ENCODE results near the gene ZNF346. TPM values are rescaled to one million over a fixed set of nuclear protein-coding genes. Genes with fewer than 3 reads are reported as not detected.
A peak's percentile ranks its signal among the peaks of the same experiment; 100 is the strongest.

ZNF346 gene
- total and polyA plus RNA-seq, 2 of the 13 experiments (the other 11 are each of a cell fraction or from before 2014, with no cell fraction given), result 8.6 to 19.4 TPM

GRCh38 chr5:177003649-177004048 lies 18.8 kb upstream of the ZNF346 start:
- Histone ChIP-seq H3K36me3 (replicated peaks in 1 of 2; ENCODE audit: control insufficient read depth in 1 of 2, insufficient read depth in 2 of 2, low read length in 2 of 2) (no peaks in the 10 kb centered on the region), H3K4me2 (ENCODE audit: low read depth, low read length) (peak overlapping the region; percentile 83), H3K9ac (ENCODE audit: insufficient read depth, low read depth, low read length) (no peak overlapping the region), H3K27ac (ENCODE audit: extremely low read length, insufficient read depth, low read length) (no peak overlapping the region), H3K9me3 (ENCODE audit: low read length) (no peaks in the 10 kb centered on the region), H4K20me1 (ENCODE audit: insufficient read depth, low read length) (peaks cover 26% of the 10 kb centered on the region), H3K79me2 (ENCODE audit: insufficient read depth, low read length) (peaks cover 79% of the 10 kb centered on the region), H2AFZ (ENCODE audit: low read length) (no peak overlapping the region), H3K4me3 (replicated peaks in 1 of 3; ENCODE audit: insufficient read depth in 1 of 3, low read depth in 2 of 3, low read length in 3 of 3) (no peak overlapping the region), H3K27me3 (ENCODE audit: control insufficient read depth in 1 of 2, insufficient read depth in 2 of 2, low read length in 2 of 2) (no peaks in the 10 kb centered on the region), H3K4me1 (ENCODE audit: insufficient read depth, low read length) (peaks cover 24% of the 10 kb centered on the region)
- intact Hi-C loops (cut with micrococcal nuclease; ENCODE audit: unreplicated experiment) (no loop called here), in situ Hi-C loops (cut with HindIII; ENCODE audit: extremely low pct_ligation_motif_present, low pct_unique_long_range_greater_than_20kb) (no loop called here)
- ChIA-PET POLR2A (no interaction called here), CTCF (ENCODE audit: low intra/inter-chr PET ratio, low total read pairs) (no interaction called here)
- DNase-seq (ENCODE audit: low spot score), result no peak
- TF ChIP-seq ZNF557 (CRISPR knock-in tag; IDR thresholded peaks at IDR 0.05) (no peak), RAD21 (CRISPR knock-in tag; IDR thresholded peaks at IDR 0.05) (no peak), ZNF691 (CRISPR knock-in tag; IDR thresholded peaks at IDR 0.05; ENCODE audit: borderline replicate concordance, low read depth) (no peak), SRSF4 (IDR thresholded peaks at IDR 0.05; ENCODE audit: low read depth, low read length, poor library complexity, severe bottlenecking) (no peak), RNF2 (conservative IDR thresholded peaks at IDR 0.05; ENCODE audit: low read depth) (no peak), ZNF703 (CRISPR knock-in tag; IDR thresholded peaks at IDR 0.05; ENCODE audit: borderline replicate concordance) (no peak), ZNF331 (CRISPR knock-in tag; IDR thresholded peaks at IDR 0.05) (no peak), GMEB1 (CRISPR knock-in tag; IDR thresholded peaks at IDR 0.05; ENCODE audit: borderline replicate concordance) (no peak), ZNF629 (CRISPR knock-in tag; conservative IDR thresholded peaks at IDR 0.05) (no peak), FOXO1 (CRISPR knock-in tag; IDR thresholded peaks at IDR 0.05) (no peak)
- no peak for ATAC-seq
- 69% methylated on average over 5 of the region's 5 CpGs for WGBS (ENCODE audit: low lambda C conversion rate)
- FAIRE-seq, result no peak
- no TSS peak for BruUV-seq (replicated peaks)
